Stimulated activated CD8-positive, alpha-beta memory T cell treated with anti-CD3 and anti-CD28 coated beads, Interleukin-15, amount 100 ng/mL, for 4 hours (primary cell): Measurements from ENCODE around the gene SYCP2.

Experiments
- DNase-seq, 2 donors: peaks; one replicate each; pipeline ENCODE4 v3.0.0-alpha.2; 2020; ENCODE audit warnings: low read depth in 2 of 2

Gene SYCP2

DNA sequence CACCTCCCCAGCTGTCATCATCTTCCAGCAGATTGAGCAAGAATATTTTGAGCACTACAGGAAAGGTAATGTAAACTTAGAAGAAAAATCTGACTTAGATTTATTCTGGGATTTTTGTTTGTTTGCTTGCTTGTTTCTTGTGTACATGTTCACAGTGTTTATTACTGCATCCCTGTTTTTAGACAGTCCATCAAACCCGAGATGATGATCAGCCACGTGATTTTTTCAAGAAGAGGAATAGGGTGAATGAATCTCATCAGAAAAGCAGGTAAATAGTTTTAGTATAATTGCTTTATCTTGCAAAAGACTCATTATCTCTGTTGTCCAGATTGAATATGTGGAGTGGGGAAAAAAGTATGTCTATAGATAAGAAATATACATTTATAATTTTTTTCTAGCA lies 8.8 kb upstream of the SYCP2 start:
- DNase-seq = no peak

DNA sequence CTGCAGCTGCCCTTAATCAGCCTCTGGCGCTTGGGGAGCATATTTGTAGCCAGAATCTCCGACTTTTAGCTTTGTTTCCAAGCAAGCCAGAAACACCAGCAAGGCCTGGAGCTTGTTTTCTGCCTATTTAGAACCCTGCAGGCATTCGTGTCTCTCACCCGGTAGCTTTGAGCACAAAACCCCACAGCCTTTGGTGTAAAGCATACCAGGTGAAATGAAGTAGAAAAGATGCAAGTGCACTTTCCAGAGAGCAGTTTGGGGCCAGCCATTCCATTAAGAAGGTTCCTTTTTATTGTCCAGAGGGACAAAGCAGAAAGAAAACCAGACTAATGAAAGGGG lies 7.5 kb upstream of the SYCP2 start:
- no peak for DNase-seq

DNA sequence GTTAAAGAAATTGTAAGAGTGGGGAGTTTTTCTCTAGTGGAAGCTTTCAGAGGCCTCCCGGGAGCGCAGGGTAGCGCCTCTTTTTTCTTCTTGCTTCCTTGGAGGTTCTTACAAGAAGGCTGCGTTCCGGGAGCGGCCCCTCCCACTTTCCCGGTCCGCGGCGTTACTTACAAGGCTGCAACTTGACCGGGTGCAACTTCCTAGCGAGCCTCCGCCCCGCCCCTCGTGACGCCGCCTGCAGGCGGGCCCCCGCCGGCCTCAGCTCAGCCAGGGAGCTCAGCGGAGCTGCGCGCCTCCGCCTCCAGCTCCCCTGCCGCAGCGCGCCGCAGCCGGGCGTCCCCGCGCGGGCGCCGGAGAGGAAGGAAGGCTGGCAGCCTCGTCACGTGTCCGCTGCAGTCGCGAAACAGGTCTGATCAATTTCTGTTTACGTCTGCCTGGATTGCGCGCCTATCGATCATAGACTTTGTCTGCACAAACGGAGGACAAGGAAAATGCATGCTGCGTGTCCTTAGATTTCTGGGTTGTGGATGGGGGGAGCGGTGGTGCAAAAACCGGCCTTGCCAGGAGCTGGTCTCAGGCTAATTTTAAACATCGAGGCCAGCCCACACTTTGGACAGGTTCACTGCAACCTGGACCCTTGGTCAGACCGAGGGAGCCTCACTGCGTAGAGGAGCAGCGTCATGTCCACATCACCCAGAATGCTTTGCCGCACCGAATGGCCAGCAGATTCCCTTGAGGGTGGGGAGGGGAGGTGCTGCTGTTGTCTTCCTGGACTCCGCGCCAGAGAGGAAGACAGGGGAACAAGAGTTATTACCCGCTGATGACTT lies 6.9 kb upstream of the SYCP2 start, which contains the start of the genes FAM217B and PPP1R3D:
Gene FAM217B (plus strand): TSS at position 261 of the 827 bp plus-strand sequence. CDS start 3,555 bp downstream, outside the sequence.
Gene PPP1R3D (minus strand): TSS at position 177 of the 827 bp plus-strand sequence. CDS start 374 bp downstream, outside the sequence.
- peak; percentile 76 to 77 for DNase-seq

DNA sequence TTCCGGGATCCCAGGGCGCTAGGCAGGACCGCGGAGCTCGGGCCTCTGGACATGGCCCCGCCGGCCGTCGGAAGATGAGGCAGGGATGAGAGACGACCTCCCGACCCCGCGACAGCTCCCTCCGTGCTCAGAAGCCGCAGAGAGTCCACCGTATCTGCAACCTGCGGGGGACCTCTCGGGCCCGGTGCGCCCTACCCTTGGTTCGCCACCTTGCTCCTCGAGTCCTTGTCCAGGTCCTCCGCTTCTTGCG lies 6.4 kb upstream of the SYCP2 start:
- DNase-seq = no peak

DNA sequence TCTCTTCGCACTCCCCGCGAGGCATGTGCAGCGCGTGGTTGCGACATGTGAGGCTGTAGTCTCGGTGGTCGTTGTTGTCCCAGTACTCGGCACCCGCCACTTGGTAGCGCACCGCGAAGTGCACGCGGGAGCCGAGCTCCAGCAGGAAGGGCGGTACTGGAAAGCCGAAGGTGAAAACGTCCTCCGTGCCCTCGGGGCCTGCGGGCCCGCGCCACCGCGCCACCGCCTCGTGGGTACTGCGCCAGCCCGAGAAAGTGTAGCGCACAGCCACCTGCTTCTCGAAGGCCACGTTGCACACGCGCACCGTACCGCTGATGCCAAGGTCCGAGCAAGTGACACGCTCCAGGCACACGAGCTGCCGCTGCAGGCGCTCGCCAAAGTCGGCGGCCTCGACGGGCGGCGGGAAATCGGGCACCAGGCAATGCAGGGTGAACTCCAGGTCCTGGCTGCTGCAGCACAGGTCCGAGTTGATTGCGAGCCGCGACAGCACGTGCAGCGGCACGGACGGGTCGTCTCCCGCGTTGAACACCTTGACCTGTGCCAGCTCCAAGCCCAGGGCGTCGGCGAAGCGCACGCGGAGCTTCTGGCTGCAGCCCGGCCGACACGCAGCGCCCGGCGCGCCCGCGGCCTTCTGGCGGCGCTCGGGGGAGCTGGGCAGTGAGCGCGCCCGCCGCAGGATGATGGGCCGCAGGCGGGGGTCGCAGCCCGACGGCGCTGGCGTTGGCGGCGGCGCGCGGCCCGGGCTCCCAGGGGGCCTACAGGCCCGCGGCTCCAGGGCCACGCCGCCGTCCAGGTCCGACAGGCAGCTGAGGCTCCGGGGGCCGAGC lies 5.8 kb upstream of the SYCP2 start:
- no peak for DNase-seq

DNA sequence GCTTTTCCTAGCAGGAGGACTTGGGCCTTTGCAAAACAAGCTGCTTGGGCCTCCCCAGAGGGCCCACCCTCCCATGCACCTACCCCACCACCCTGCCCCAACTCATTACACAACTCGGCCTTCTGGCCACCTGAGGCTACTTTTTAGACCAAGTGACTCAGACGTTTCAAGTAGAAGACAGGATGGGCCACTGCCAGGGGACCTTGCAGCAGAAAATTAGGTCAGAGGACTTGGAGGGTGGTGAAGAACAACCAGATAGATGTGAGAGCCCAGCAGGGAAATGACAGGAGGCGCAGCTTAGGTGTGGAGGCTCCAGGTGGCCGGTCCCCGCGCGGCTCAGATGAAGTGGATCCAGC lies 5.2 kb upstream of the SYCP2 start:
- DNase-seq = no peak

DNA sequence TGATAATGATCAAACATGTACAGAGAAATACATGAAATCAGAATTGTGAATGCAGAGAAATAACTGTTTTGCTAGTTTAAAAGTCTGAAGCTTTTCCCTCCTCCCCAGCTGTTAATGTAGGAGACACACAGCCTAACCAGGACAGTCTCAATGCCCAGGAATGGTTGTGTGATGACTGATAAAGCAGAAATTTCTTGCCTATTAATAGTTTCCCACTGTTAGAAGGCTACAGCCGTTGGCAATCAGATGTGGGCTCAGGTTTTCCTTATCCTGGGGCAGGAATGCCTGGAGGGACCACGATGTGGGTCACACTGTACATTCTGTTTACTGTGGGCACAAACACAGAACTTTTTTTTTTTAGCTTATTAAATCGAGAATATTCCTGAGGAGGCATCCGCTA lies 4.8 kb upstream of the SYCP2 start:
- no peak for DNase-seq

DNA sequence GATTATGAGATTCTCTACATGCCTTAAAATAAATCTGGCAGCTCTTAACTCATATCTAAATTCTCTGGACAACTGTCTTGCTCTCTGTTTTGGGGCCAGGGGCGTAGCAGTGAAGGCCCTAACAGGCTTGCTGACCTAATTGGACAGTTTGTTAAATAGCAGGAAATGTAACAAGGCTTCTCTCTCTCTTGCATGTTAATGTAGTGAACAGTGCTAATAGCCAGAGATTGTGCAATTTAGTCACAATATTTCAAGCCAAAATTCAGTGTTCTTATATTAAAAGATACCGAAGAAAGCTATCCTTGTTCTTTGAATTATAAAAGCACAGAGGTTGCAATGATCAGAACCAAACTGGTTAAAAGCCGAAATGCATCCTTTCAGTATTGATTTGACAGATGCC lies 3.7 kb upstream of the SYCP2 start:
- DNase-seq = no peak

DNA sequence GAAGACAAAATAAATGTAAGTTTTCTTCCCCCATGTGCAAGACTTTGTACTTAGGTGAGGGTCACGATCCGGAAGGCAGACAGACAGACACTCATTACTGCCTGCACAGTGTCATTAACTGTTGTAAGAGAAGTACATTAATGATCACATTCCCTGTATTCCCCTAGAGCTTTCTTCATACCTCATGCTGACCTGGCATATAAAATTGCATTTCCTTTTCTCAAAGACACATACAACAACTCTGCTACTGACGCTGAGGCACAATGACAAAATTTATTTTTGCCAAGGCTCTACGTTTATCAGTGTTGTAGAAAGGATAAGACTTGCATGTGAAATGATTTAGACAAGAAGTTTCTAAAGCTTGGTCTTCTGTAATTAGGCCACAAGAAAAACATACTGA lies 3.0 kb upstream of the SYCP2 start:
- DNase-seq = no peak

DNA sequence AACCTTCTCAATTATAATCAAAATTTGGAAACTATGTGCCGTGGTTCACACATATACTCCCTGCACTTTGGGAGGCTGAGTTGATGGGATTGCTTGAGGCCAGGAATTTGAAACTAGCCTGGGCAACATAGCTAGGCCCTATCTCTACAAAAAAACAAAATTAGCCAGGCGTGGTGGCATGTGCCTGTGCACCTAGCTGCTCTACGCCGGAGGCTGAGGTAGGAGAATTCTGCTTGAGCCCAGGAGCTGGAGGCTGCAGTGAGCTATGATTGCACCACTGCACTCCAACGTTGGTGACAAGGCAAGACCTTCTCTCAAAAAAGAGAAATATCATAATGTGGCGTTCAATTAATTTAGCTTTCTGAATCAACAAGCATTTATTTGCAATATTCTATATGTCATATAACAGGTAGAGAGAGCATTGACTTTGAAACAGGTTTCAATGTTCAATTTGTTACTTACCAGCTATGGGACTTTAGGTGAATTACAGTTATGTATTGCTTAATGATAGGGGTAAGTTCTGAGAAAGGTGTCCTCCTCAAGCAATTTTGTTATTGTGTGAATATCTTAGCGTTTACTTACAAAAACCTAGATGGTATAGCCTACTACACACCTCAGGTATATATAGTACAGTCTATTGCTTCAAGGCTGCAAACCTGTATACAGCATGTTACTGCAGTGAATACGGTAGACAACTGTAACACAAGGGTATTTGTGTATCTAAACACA lies 2.2 kb upstream of the SYCP2 start:
- no peak for DNase-seq

DNA sequence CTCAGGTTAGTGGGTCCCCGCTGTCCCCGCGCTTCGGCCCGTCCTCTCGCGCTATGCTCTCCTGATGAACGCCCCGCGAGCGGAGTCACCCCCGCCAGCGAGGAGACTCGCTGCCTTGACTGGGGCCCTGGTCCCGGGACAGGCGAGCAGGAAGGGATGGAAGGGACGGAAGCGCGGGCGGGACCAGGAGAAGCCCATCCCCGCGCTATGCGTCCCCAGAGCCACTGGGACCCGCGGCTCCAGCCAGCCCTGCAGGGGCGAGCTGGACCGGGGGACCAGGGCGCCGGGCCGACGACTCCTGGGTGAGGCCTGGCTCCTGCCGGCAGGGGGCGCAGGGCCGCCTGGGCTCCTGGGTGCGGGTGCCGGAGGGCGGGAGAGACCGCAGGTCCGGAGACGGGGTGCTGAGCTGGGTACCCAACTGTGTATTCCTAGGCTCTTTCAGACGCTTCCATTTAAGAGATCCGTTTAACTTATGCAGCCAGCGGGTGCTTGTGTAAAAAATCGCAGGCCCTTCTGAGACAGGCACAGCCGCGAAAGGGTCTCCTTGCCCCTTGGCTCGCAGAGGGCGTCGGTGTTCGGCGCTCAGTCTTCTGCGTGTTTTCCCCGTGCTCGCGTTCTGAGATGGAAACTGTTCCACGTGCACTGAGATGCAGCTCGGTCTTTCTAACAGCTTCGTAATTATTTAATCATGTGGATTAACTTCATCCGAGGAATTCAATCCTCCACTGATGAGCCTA lies 580 bp upstream of the SYCP2 start:
- peak; percentile 44 to 49 for DNase-seq

DNA sequence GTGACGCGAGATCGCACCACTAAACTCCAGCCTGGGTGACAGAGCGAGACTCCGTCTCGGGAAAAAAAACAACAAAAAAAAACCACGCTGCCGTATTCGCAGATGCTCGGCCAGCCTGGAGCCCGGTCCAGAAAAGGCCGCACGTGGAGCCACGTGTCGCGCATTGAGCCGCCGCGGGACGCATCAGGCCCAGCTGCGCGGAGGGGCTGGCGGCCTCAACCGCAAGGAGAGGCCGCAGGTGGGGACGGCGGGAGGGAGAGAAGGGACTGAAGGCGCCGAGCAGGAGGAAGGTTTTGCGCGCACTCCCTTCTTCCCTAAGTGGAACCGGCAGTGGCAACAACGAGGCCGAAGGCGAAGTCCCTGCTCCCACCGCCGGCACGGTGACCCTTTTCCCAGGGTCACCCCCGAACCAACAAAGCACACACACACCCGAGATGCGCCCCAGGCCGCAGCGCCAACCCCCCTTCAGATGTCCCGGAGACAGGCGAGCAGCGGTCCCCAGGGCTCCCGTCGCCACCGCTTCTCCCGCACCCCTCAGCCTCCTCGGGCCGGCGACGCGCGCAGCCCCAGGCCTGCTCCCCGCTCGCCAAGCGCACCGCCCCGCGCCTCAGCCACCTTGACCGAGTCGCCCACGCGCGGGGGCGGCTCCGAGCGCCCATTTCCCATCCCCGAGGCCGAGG lies 681 bp downstream of the SYCP2 start:
- DNase-seq = no peak

DNA sequence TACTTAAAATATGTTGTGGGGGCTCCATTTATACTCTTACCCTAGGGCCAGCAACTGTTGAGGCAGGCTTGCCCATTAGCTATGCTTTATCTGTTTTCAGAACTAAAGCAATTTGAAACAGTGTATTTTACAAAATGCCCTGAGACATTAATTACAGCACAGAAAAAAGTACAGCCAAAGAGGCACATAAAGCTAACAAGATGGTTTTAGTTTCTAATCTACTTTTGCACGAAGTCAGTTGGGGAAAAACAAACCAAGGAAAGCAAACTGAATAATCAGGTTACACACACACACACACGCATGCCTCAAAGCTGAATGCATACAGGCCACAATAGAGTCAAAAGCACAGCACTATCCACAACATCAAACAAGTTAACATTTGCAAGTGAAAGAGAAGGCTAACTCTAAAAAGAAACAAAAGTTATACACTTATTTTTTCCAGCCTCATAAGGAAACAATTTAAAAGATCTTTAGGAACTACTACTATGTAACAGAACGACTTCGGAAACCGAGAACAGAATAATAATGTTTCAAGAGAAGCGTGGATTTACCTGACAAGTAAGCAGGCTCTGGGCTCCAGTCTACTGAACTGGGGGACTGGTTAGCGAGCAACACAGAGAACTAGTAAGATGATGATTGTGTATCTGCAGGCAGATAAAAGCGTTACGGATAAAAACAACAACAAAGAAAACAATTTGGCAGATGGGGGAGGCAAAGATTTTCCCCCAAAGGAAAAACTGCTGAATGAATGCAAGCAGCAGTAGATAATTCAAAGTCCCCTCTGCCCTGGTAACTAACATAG lies 1.7 kb downstream of the SYCP2 start:
- no peak for DNase-seq

DNA sequence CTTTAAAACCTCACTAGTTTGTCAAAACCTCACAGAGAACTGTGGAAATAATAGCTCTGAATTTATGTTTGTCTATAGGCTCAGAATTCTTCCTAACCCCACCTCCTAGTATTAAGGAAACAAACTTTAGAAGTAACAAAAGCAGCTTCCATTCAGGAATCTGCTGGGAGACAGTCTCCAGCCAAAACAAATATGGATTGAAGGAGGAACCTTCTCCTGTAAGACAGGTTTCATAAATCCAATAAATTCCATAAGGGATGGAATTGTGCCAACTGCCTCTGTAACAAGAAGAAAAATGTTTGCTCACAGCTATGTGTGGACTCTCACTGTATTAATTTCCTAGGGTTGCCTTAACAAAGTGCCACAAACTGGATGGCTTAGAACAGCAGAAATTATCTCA lies 7.5 kb downstream of the SYCP2 start:
- DNase-seq = no peak

DNA sequence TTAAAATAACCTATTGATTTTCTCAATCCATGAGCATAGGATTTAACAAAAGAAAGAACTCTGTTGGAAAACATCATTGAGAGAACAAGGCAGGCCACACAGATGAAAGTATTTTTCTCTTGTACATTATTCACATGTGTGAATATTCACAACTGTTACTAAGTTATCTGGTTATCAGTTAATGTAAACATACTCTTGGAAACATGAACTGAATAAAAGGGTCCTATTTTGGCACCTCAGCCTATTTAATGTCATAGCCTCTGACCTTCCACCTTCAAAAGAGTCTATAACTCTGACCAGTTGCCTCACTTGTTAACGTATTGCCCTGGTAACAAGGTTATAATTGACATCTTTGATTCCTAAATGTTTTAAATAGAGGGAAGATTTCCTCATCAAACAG lies 8.1 kb downstream of the SYCP2 start:
- DNase-seq = no peak

DNA sequence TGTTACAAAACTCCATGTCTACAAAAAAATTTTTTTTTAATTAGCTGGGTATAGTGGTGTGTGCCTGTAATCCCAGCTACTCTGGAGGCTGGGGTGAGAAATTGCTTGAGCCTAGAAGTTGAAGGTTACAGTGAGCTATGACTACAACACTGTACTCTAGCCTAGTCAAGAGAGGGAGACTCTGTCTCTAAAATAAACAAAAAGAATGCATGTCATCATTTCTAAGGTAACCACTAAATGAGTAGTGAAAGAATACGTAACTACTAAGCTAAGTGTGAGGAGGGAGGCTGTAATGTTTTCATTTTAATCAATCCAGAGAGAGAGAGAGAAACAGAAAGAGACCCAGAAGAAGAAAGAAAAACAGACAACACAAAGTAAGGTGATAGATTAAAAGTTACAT lies 9.9 kb downstream of the SYCP2 start:
- DNase-seq = no peak

DNA sequence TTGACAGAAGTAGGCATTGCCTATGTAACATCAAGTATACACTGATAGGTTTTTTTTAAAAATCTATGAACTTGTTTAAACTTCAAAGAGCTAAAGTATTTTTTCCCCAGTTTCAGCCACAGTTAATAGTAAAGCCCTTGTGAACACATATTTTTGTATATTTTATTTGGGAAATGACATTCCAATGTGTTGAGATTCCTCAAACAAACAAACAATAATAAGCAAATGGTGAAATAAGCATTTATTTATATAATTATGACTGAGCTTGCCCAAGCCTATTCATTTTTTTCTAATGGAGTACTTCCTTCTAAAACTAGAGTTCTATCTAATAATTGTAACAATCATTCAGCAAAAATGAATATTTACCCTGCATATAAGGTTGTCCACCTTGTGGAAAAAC lies 12.5 kb downstream of the SYCP2 start:
- no peak for DNase-seq

DNA sequence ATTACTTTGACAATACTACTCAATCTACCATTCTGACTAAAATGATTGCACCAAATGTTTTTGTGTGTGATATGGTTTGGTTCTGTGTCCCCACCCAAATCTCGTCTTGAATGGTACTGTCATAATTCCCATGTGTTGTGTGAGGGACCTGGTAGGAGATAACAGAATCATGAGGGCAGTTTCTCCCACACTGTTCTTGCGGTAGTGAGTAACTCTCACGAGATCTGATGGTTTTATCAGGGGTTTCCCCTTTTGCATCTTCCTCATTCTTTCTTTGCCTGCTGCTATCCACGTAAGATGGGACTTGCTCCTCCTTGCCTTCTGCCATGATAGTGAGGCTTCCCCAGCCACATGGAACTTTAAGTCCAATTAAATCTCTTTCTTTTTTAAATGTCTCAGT lies 20.8 kb downstream of the SYCP2 start:
- DNase-seq = no peak

DNA sequence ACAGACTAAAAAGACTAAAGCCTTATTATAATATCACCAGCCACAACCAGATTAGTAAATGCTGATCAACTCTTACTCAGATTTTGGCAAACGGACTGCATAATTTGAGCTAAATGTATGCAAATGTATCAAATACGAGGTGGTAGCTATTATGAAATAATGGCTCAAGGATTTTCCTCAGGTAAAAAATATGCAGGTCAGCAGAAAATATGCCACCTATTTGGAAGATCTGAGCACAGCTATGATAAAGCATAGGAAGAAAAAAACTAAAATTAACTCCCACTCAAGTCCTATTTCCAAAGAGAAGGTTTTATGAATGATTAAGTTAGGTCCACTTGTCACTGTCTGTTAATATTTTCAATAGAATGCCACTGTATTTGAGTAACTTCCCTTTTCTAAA lies 22.4 kb downstream of the SYCP2 start:
- no peak for DNase-seq

DNA sequence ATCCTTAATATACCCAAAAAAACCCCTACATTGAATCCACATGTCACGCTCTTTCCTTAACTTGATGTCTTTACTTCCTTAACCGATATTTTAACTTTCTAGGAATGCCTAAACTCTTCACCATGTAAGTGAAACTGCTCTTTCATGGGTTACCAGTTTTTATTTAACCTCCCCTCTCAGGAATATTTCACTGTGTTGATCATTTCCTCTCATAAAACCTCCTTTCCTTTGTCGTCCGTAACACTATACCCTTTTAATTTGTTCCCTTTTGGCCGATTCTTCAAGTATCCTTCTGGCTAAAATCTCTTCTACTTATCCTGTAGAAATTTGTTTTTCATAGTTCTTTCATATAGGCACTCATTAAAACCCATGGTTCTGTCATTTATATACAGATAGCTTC lies 24.6 kb downstream of the SYCP2 start:
- DNase-seq = no peak

DNA sequence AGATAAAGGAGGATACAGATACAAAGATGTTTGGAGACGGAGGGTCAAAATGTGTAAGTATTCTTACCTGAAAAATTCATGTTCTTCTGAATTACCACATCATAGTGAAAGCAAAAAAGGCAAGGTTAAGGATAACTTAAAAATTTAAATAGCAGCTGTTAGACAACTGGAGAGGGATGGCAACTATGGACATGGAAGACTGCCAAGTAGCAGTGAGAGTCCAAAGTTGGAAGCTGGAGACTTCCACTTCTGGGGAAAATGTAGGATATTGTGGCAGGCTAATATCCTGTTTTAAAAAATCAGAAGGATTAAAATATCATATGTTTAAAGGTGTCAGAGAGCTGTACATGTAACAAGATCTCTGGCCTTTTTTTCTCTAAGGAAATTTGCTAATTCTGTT lies 29.8 kb downstream of the SYCP2 start:
- no peak for DNase-seq
